ENCODE data around the gene PLCB4.

GRCh38 chr20:9165261-9165660 lies 96.4 kb downstream of the PLCB4 start:
- TF ChIP-seq EZH2phosphoT487 (IDR thresholded peaks at IDR 0.05; ENCODE audit: borderline replicate concordance, low read depth, low read length) (no peak), CTCF (conservative IDR thresholded peaks at IDR 0.05; ENCODE audit: low read length) (no peak)

Data from OCI-LY7 (cell line).